Keratinocyte (primary cell): ENCODE results near the gene MYO1E. TPM values are rescaled to one million over a fixed set of nuclear protein-coding genes. Genes with fewer than 3 reads are reported as not detected.
A peak's percentile ranks its signal among the peaks of the same experiment; 100 is the strongest.

ENCODE experiments used
- DNase-seq: peaks from one replicate; pipeline ENCODE4 v3.0.0-alpha.2; 2011; ENCODE audit warnings: low read depth, missing footprints, low spot score
- FAIRE-seq: peaks from 2 replicates; lab custom pipeline; 2011; peaks lifted over from hg19 to GRCh38; lab: Jason Lieb, UNC
- H2AFZ ChIP-seq: 2 replicates; pipeline ENCODE4 v1.6.0; 2012; ENCODE audit warnings: low read length, control low read depth, inconsistent platforms; ENCODE audit not compliant: control insufficient read depth
- H3K27ac ChIP-seq: 2 replicates; pipeline ENCODE4 v1.5.1; 2011; ENCODE audit warnings: low read length; ENCODE audit not compliant: control insufficient read depth, insufficient read depth
- H3K27me3 ChIP-seq: 3 replicates; pipeline ENCODE4 v1.6.0; 2011; ENCODE audit warnings: low read length; ENCODE audit not compliant: control insufficient read depth, insufficient read depth; ENCODE audit errors: extremely low read depth
- H3K36me3 ChIP-seq, 2 experiments: 2 replicates in 1 of 2; 3 replicates in 1 of 2; pipeline ENCODE4 v1.5.1; 2011; ENCODE audit warnings: low read length in 2 of 2, mild to moderate bottlenecking in 1 of 2; ENCODE audit not compliant: control insufficient read depth in 2 of 2, insufficient read depth in 2 of 2; ENCODE audit errors: extremely low read depth in 1 of 2
- H3K4me1 ChIP-seq: 3 replicates; pipeline ENCODE4 v1.5.1; 2011; ENCODE audit warnings: low read length; ENCODE audit not compliant: control insufficient read depth, insufficient read depth; ENCODE audit errors: extremely low read depth
- H3K4me2 ChIP-seq: 3 replicates; pipeline ENCODE4 v1.6.0; 2011; ENCODE audit warnings: low read depth, low read length; ENCODE audit not compliant: control insufficient read depth, insufficient read depth; ENCODE audit errors: extremely low read depth
- H3K4me3 ChIP-seq, 3 experiments: fragments of 200-600 bp in 1 of 3; sonication (generic) in 1 of 3; 2 replicates in 2 of 3; 3 replicates in 1 of 3; pipeline ENCODE4 v1.5.1; 2011 to 2016; ENCODE audit warnings: low read length in 3 of 3, mild to moderate bottlenecking in 3 of 3, control low read depth in 2 of 3, inconsistent platforms in 1 of 3, low read depth in 1 of 3, mixed read lengths in 1 of 3, mixed run types in 1 of 3, moderate library complexity in 1 of 3; ENCODE audit not compliant: control insufficient read depth in 2 of 3, insufficient read depth in 2 of 3; ENCODE audit errors: extremely low read depth in 1 of 3
- H3K79me2 ChIP-seq: 2 replicates; pipeline ENCODE4 v1.6.0; 2012; ENCODE audit warnings: low read length; ENCODE audit not compliant: control insufficient read depth, insufficient read depth
- H3K9ac ChIP-seq: 3 replicates; pipeline ENCODE4 v1.6.0; 2011; ENCODE audit warnings: low read length; ENCODE audit not compliant: control insufficient read depth, insufficient read depth; ENCODE audit errors: extremely low read depth
- H3K9me1 ChIP-seq: 3 replicates; pipeline ENCODE4 v1.6.0; 2011; ENCODE audit warnings: low read length; ENCODE audit not compliant: control insufficient read depth, insufficient read depth; ENCODE audit errors: extremely low read depth
- H3K9me3 ChIP-seq: 2 replicates; pipeline ENCODE4 v1.5.1; 2012; ENCODE audit warnings: low read depth, low read length; ENCODE audit not compliant: control insufficient read depth
- H4K20me1 ChIP-seq: 3 replicates; pipeline ENCODE4 v1.6.0; 2011; ENCODE audit warnings: low read length; ENCODE audit not compliant: control insufficient read depth, insufficient read depth; ENCODE audit errors: extremely low read depth
- CTCF ChIP-seq, 3 experiments: IDR thresholded peaks in 1 of 3; conservative IDR thresholded peaks in 1 of 3; optimal IDR thresholded peaks in 1 of 3; 2 replicates in 2 of 3; 3 replicates in 1 of 3; pipeline versions ENCODE3 to v1.5.1; 2011; ENCODE audit warnings: low read length in 3 of 3, mild to moderate bottlenecking in 3 of 3, moderate library complexity in 2 of 3, control low read depth in 1 of 3, inconsistent platforms in 1 of 3; ENCODE audit not compliant: insufficient read depth in 2 of 3; ENCODE audit errors: extremely low read depth in 1 of 3
- EZH2 ChIP-seq: IDR thresholded peaks from one replicate; pipeline ENCODE4 v1.6.1; 2012; ENCODE audit warnings: inconsistent platforms, mild to moderate bottlenecking, low read length, moderate library complexity
- dilution Hi-C: fragments of 300-500 bp; cut with MboI; formaldehyde crosslinking; loops from one replicate; pipeline ENCODE4 v1.7.0; 2020; ENCODE audit warnings: low sequenced_read_pairs; ENCODE audit not compliant: extremely low pct_ligation_motif_present
- polyA plus RNA-seq, 5 experiments: library from polyadenylated mRNA; depleted of rRNA in 3 of 5; stranded (reverse) in 3 of 5; stranded (forward) in 1 of 5; unstranded in 1 of 5; fragments of >200 nt; gene quantifications; 1 replicate in 1 of 5; 2 replicates in 3 of 5; 3 replicates in 1 of 5; pipeline versions ENCODE4 v1.2.1 to v1.2.3, GENCODE V29; 2011 to 2012; ENCODE audit warnings: missing spikeins in 2 of 5, low read depth in 1 of 5, low replicate concordance in 1 of 5

The MYO1E gene
- polyA plus RNA-seq, 1 donor (not counting 4 experiments of a cell fraction or from before 2014, with no cell fraction given): 213 TPM

- H3K9me1 ChIP-seq: peaks cover 3% of the 10 kb centered on the region
- no peak overlapping the region for H3K4me3 ChIP-seq
- H3K79me2 ChIP-seq: no peaks in the 10 kb centered on the region
- peak overlapping the region; percentile 17 for H3K4me2 ChIP-seq
- no peaks in the 10 kb centered on the region for H3K9me3 ChIP-seq
- H3K9ac ChIP-seq: peak overlapping the region; percentile 70
- H4K20me1 ChIP-seq: no peaks in the 10 kb centered on the region
- dilution Hi-C loops: no loop called here
- peak; percentile 36 for DNase-seq
- peak; percentile 73 for FAIRE-seq
- H3K27me3 ChIP-seq: no peaks in the 10 kb centered on the region
- no peak overlapping the region for H2AFZ ChIP-seq
- H3K27ac ChIP-seq: peak overlapping the region; percentile 91
- TF ChIP-seq EZH2 (no peak), CTCF (optimal IDR thresholded peaks at IDR 0.05 in 1 of 3, IDR thresholded peaks at IDR 0.05 in 1 of 3, conservative IDR thresholded peaks at IDR 0.05 in 1 of 3; ENCODE audit: extremely low read depth in 1 of 3, insufficient read depth in 2 of 3, low read length in 3 of 3) (no peak)
- peaks cover 71% of the 10 kb centered on the region for H3K4me1 ChIP-seq
- H3K36me3 ChIP-seq: peaks cover 12 to 53% of the 10 kb centered on the region in 2 experiments
These were observed 202.2 kb downstream of the MYO1E start for GRCh38 chr15:59170295-59171066.

- dilution Hi-C loops: no loop called here
- H3K9me1 ChIP-seq: peaks cover 3% of the 10 kb centered on the region
- FAIRE-seq: no peak
- no peak overlapping the region for H3K4me3 ChIP-seq
- H3K79me2 ChIP-seq: no peaks in the 10 kb centered on the region
- no peak for TF ChIP-seq EZH2
- H3K4me2 ChIP-seq: peak overlapping the region; percentile 17
- peak overlapping the region; percentile 70 for H3K9ac ChIP-seq
- H3K36me3 ChIP-seq: peaks cover 17 to 60% of the 10 kb centered on the region in 2 experiments
- H3K4me1 ChIP-seq: peaks cover 73% of the 10 kb centered on the region
- no peaks in the 10 kb centered on the region for H3K27me3 ChIP-seq
- no peaks in the 10 kb centered on the region for H4K20me1 ChIP-seq
- H2AFZ ChIP-seq: no peak overlapping the region
- peak overlapping the region; percentile 91 for H3K27ac ChIP-seq
- DNase-seq: peak; percentile 13
- no peaks in the 10 kb centered on the region for H3K9me3 ChIP-seq
These were observed 203.4 kb downstream of the MYO1E start for GRCh38 chr15:59169251-59169708.
